Parathyroid adenoma (tissue), 2 donors: Measurements from ENCODE around the gene ANKS1A.

Source experiments
- H2AFZ ChIP-seq: fragments of 300-600 bp; sonication (generic); one replicate; pipeline ENCODE4 v1.7.0; 2017; ENCODE audit warnings: antibody characterized with exemption, mild to moderate bottlenecking
- H3K27ac ChIP-seq: fragments of 300-600 bp; sonication (generic); one replicate; pipeline ENCODE4 v1.7.0; 2017
- H3K27me3 ChIP-seq: fragments of 300-600 bp; sonication (generic); one replicate; pipeline ENCODE4 v1.7.0; 2017; ENCODE audit warnings: low read length; ENCODE audit not compliant: control insufficient read depth, insufficient read depth
- H3K36me3 ChIP-seq: fragments of 300-600 bp; sonication (generic); one replicate; pipeline ENCODE4 v1.7.0; 2017; ENCODE audit warnings: low read length; ENCODE audit not compliant: control insufficient read depth, insufficient read depth
- H3K4me1 ChIP-seq: fragments of 300-600 bp; sonication (generic); one replicate; pipeline ENCODE4 v1.7.0; 2017; ENCODE audit warnings: control low read depth
- H3K4me2 ChIP-seq: fragments of 300-600 bp; sonication (generic); one replicate; pipeline ENCODE4 v1.7.0; 2017; ENCODE audit warnings: low read length
- H3K4me3 ChIP-seq: fragments of 300-600 bp; sonication (generic); one replicate; pipeline ENCODE4 v1.7.0; 2017; ENCODE audit warnings: low read depth, low read length
- H3K79me2 ChIP-seq: fragments of 300-600 bp; sonication (generic); one replicate; pipeline ENCODE4 v1.7.0; 2017; ENCODE audit warnings: control low read depth
- H3K9ac ChIP-seq: fragments of 300-600 bp; sonication (generic); one replicate; pipeline ENCODE4 v1.7.0; 2017; ENCODE audit warnings: mild to moderate bottlenecking
- H3K9me3 ChIP-seq: fragments of 300-600 bp; sonication (generic); one replicate; pipeline ENCODE4 v1.7.0; 2017; ENCODE audit warnings: low read length; ENCODE audit not compliant: control insufficient read depth
- TF ChIP-seq, protein P1 (sequence below): fragments of 300-600 bp; sonication (generic); IDR thresholded peaks from one replicate; pipeline ENCODE4 v1.7.0; 2017; ENCODE audit warnings: antibody characterized with exemption, mild to moderate bottlenecking
- donor health status: primary hyperparathyroidism.

Gene ANKS1A

DNA sequence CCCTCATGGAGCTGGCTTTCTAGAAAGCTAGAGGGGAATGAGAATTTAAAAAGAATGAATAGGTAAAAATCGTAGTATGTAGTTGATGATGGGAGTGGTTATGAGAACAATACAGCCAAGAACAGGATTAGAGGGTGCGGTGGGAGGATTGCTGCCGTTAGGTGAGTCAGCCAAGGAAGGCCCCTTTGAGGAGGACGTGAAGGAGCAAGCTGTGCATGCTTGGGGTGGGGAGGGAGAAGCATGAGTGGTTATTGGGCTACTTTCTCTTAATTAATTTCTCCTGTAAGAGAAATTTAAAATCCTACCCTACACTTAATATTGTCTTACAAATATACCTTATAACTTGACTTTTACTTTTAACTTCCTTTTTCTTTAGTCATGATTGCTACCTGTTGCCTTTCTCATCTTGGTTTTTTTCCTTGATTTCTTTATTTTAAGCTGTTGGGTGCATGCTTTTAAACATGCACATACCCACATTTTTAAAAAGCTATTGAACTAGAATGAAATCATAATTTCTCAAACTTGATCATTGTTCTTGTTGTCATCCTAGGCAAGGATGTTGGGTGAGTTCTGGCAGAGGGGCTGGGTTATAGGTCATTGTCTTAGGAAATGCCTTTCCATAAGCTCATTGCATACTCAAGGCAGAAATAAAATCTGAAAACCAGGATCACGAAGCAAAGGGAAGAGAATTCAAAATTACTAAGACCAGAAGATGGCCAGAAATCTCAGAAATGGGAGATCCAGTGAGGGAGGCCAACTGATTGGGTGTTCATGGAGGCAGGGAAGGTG is 137.6 kb downstream of the ANKS1A start:
- no peaks in the 10 kb centered on the region for H3K27me3 ChIP-seq
- no peak overlapping the region for H3K4me3 ChIP-seq
- H3K79me2 ChIP-seq = peaks cover 4% of the 10 kb centered on the region
- no peaks in the 10 kb centered on the region for H3K36me3 ChIP-seq
- H3K4me2 ChIP-seq = no peak overlapping the region
- H2AFZ ChIP-seq = no peak overlapping the region
- no peaks in the 10 kb centered on the region for H3K9me3 ChIP-seq
- TF ChIP-seq, protein P1, sequence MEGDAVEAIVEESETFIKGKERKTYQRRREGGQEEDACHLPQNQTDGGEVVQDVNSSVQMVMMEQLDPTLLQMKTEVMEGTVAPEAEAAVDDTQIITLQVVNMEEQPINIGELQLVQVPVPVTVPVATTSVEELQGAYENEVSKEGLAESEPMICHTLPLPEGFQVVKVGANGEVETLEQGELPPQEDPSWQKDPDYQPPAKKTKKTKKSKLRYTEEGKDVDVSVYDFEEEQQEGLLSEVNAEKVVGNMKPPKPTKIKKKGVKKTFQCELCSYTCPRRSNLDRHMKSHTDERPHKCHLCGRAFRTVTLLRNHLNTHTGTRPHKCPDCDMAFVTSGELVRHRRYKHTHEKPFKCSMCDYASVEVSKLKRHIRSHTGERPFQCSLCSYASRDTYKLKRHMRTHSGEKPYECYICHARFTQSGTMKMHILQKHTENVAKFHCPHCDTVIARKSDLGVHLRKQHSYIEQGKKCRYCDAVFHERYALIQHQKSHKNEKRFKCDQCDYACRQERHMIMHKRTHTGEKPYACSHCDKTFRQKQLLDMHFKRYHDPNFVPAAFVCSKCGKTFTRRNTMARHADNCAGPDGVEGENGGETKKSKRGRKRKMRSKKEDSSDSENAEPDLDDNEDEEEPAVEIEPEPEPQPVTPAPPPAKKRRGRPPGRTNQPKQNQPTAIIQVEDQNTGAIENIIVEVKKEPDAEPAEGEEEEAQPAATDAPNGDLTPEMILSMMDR = no peak
- H3K9ac ChIP-seq = no peak overlapping the region
- H3K27ac ChIP-seq = no peak overlapping the region
- peaks cover 4% of the 10 kb centered on the region for H3K4me1 ChIP-seq

DNA sequence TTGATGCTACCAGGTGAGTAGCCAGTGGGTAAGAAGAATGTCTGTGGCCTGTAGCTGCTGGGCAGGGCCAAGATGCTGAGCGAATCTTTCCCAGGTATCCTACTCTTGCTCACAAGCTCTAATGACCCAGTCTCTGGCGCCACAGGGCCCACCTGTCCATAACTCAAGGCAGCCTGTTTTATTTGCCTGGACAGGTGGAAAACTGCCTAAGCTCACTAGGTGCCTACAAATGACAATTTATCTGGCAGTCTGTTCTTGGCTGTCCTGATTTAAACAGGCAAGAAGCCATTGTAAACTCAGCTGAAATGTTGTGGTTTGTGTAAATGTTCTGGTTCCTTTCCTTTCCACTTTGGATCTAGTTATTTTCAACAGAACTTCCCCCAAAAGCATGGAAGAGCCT is 138.8 kb downstream of the ANKS1A start:
- TF ChIP-seq, protein P1 = no peak
- H3K36me3 ChIP-seq = no peaks in the 10 kb centered on the region
- no peak overlapping the region for H3K4me3 ChIP-seq
- peaks cover 4% of the 10 kb centered on the region for H3K4me1 ChIP-seq
- no peak overlapping the region for H2AFZ ChIP-seq
- H3K9me3 ChIP-seq = no peaks in the 10 kb centered on the region
- peaks cover 4% of the 10 kb centered on the region for H3K79me2 ChIP-seq
- no peak overlapping the region for H3K27ac ChIP-seq
- H3K9ac ChIP-seq = no peak overlapping the region
- no peak overlapping the region for H3K4me2 ChIP-seq
- no peaks in the 10 kb centered on the region for H3K27me3 ChIP-seq

- TF ChIP-seq, protein P1 = no peak
- Histone ChIP-seq H3K36me3 (no peaks in the 10 kb centered on the region), H3K79me2 (peaks cover 4% of the 10 kb centered on the region), H3K4me1 (peaks cover 4% of the 10 kb centered on the region), H3K4me2 (no peak overlapping the region), H3K9ac (no peak overlapping the region), H3K9me3 (no peaks in the 10 kb centered on the region), H3K27me3 (no peaks in the 10 kb centered on the region), H2AFZ (no peak overlapping the region), H3K27ac (no peak overlapping the region), H3K4me3 (no peak overlapping the region)
These were observed 140.0 kb downstream of the ANKS1A start for GRCh38 chr6:35028781-35029769.

DNA sequence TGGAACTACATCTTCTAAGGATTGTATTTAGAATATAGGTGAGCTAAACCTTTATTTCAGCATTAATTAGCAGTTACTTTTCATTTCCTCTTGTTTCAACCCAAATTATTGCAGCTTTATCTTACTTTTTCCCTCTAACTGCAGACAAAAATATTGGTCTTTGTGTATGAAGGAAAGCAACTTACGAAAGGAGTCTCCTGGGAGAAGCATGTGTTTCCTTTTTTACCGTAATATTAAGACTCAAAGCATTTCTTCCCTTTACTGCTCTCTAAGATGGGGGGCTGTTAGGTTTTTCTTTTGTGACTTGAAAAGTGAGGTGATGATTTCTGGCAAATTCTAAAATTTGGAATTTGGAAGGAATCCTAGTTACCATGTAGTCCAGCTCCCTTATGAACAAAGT is 141.0 kb downstream of the ANKS1A start:
- Histone ChIP-seq H3K9ac (no peak overlapping the region), H3K27me3 (no peaks in the 10 kb centered on the region), H3K9me3 (no peaks in the 10 kb centered on the region), H3K79me2 (peaks cover 4% of the 10 kb centered on the region), H2AFZ (no peak overlapping the region), H3K4me3 (no peak overlapping the region), H3K4me2 (no peak overlapping the region), H3K36me3 (no peaks in the 10 kb centered on the region), H3K27ac (no peak overlapping the region), H3K4me1 (no peaks in the 10 kb centered on the region)
- TF ChIP-seq, protein P1 = no peak
